Measurements from ENCODE around the gene POTEJ.
"Not testable (repeated sequence)": the region's sequence is repeated elsewhere in the genome, so short reads cannot be mapped to it uniquely, and the experiment has no call there.

DNA sequence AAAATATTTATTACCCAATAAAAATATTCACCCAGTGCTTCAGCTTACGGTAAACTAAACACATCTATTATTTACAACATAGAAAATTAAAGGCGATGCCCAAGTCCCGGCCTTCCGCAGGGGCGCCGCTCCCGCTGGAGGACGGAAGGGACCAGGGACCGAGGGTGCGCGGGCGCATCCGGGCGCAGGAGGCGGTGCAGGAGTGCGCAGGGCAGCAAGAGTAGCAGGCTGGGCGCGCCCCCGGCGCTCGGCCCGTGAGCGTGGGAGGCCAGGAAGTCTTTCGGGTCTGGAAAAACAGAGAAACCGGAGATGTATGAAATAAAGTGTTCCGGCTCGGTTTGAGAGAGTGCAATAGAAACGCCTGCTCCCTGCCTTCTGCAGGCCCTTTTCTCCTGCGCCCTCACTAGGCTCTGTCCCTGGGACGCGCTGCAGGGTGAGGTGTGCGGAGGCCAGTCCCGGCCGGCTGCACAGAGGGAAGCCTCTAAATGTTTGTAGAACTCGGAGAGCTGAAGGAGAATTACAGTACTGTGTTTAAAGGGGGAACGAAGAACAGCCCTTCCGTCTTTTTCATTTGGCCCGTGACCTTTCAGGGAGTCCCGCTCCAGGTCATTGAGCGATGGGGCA lies 18.3 kb upstream of the POTEJ start:
- TF ChIP-seq, protein P1, sequence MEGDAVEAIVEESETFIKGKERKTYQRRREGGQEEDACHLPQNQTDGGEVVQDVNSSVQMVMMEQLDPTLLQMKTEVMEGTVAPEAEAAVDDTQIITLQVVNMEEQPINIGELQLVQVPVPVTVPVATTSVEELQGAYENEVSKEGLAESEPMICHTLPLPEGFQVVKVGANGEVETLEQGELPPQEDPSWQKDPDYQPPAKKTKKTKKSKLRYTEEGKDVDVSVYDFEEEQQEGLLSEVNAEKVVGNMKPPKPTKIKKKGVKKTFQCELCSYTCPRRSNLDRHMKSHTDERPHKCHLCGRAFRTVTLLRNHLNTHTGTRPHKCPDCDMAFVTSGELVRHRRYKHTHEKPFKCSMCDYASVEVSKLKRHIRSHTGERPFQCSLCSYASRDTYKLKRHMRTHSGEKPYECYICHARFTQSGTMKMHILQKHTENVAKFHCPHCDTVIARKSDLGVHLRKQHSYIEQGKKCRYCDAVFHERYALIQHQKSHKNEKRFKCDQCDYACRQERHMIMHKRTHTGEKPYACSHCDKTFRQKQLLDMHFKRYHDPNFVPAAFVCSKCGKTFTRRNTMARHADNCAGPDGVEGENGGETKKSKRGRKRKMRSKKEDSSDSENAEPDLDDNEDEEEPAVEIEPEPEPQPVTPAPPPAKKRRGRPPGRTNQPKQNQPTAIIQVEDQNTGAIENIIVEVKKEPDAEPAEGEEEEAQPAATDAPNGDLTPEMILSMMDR (IDR thresholded peaks at IDR 0.05), result not testable (repeated sequence)
- not testable (repeated sequence) for TF ChIP-seq POLR2A (IDR thresholded peaks at IDR 0.05)

Measured in thyroid gland (tissue), 4 donors.